Osteocyte (in vitro differentiated cells): ENCODE measurements around the gene FSCB. TPM values are rescaled to one million over a fixed set of nuclear protein-coding genes. Genes with fewer than 3 reads are reported as not detected.

Experiments used
- DNase-seq: peaks from one replicate; pipeline ENCODE4 v3.0.0; 2021; ENCODE audit warnings: mixed read lengths; ENCODE audit not compliant: unreplicated experiment; ENCODE audit errors: extremely low spot score
- H3K27ac Mint-ChIP-seq: one replicate; pipeline ENCODE4 v1.8.0; 2021; ENCODE audit warnings: mild to moderate bottlenecking, mixed read lengths; ENCODE audit not compliant: unreplicated experiment
- H3K27me3 Mint-ChIP-seq: one replicate; pipeline ENCODE4 v1.8.0; 2021; ENCODE audit warnings: mixed read lengths; ENCODE audit not compliant: unreplicated experiment
- H3K36me3 Mint-ChIP-seq: one replicate; pipeline ENCODE4 v1.8.0; 2021; ENCODE audit warnings: mixed read lengths; ENCODE audit not compliant: unreplicated experiment
- H3K4me1 Mint-ChIP-seq: one replicate; pipeline ENCODE4 v1.8.0; 2021; ENCODE audit warnings: mixed read lengths; ENCODE audit not compliant: unreplicated experiment
- H3K4me3 Mint-ChIP-seq: one replicate; pipeline ENCODE4 v1.8.0; 2021; ENCODE audit warnings: mild to moderate bottlenecking, moderate library complexity, mixed read lengths; ENCODE audit not compliant: unreplicated experiment
- H3K9me3 Mint-ChIP-seq: one replicate; pipeline ENCODE4 v1.8.0; 2021; ENCODE audit warnings: mixed read lengths; ENCODE audit not compliant: unreplicated experiment
- CTCF ChIP-seq: fragments of 200-600 bp; sonication (generic); IDR thresholded peaks from 2 replicates; pipeline ENCODE4 v1.5.0; 2021; ENCODE audit warnings: antibody characterized with exemption, mild to moderate bottlenecking, moderate library complexity
- total RNA-seq: library from RNA; stranded (reverse); gene quantifications from 2 replicates; pipeline ENCODE4 v1.2.1, GENCODE V29; 2021

FSCB gene
- total RNA-seq, 1 donor from 2014 or later, result not detected

- Mint-ChIP-seq H3K36me3 (no peaks in the 10 kb centered on the region), H3K4me1 (no peaks in the 10 kb centered on the region), H3K27ac (no peak overlapping the region), H3K4me3 (no peak overlapping the region), H3K9me3 (peaks cover 23% of the 10 kb centered on the region), H3K27me3 (no peaks in the 10 kb centered on the region)
- no peak for DNase-seq
- no peak for TF ChIP-seq CTCF
Observed at GRCh38 chr14:44490966-44491365, 16.1 kb downstream of the FSCB start.

DNA sequence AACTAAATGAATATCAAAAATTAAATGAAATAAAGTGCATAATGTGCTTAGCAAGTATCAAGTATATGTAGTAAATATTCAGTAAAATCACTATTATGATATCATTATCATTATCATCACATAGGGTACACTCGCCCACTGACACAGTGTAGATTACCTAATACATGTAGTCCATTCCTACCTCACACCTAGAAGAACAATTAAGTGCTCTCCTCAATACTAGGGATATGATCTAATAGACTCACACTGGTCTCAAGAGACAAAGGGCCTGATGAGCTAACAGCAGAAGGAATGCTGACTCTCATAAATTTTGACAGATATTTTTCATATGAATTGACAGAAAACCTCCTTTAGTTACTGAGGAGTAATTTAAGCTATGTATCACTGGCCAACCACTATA is 29.1 kb downstream of the FSCB start:
- no peaks in the 10 kb centered on the region for H3K36me3 Mint-ChIP-seq
- H3K27me3 Mint-ChIP-seq, result no peaks in the 10 kb centered on the region
- TF ChIP-seq CTCF, result no peak
- no peak overlapping the region for H3K27ac Mint-ChIP-seq
- H3K4me3 Mint-ChIP-seq, result no peak overlapping the region
- no peaks in the 10 kb centered on the region for H3K4me1 Mint-ChIP-seq
- DNase-seq, result no peak
- peaks cover 26% of the 10 kb centered on the region for H3K9me3 Mint-ChIP-seq

DNA sequence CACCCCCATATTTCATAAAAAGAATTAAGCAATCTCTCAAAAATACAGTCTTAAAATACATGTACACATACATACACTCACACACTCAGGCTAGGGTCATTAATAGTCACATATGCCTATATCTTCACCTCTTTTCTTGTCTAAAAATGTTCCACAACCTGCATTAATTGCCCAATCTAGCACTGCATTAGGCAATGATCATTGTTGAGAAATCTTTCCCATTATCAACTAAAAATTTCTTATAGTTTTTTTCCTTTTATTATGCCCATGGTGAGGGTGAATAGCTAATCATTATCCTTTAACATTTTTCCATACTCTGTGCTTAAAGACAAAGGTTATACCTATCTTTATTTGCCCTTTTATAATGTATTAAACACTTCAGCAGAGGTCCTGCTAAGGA is 38.3 kb downstream of the FSCB start:
- peaks cover 2% of the 10 kb centered on the region for H3K9me3 Mint-ChIP-seq
- H3K4me3 Mint-ChIP-seq, result no peak overlapping the region
- TF ChIP-seq CTCF, result no peak
- DNase-seq, result no peak
- no peaks in the 10 kb centered on the region for H3K4me1 Mint-ChIP-seq
- H3K27me3 Mint-ChIP-seq, result no peaks in the 10 kb centered on the region
- no peak overlapping the region for H3K27ac Mint-ChIP-seq
- H3K36me3 Mint-ChIP-seq, result no peaks in the 10 kb centered on the region

DNA sequence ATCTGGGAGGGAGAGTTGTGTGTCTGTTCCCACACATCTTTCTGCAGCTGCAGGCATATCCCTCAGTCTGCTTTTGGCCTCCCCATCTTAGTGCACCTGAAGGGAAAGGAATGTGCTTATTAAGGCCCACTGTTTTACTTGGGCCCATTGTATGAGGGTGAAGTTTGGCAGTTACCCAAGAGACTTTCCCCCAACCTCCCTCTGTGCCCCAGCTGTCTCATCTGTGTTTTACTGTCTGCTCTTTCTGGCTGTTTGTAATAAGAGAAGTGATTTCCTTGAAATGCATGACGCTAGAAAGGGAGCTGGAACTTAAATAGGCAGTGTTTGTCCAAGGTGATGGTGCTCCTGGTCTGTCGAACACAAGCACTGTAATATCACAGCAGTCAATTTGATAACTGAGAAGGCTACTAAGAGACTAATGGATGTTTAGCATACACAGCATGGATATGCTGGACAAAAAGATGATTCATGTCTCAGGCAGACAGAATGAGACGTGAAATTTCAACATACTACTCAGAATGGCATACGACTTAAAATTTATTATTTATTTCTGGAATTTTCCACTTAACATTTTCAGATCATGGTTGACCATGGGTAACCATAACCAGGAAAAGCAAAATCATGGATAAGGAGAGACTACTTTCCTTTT is 43.6 kb downstream of the FSCB start:
- DNase-seq, result no peak
- no peak overlapping the region for H3K4me3 Mint-ChIP-seq
- no peak overlapping the region for H3K27ac Mint-ChIP-seq
- H3K9me3 Mint-ChIP-seq, result peaks cover 13% of the 10 kb centered on the region
- H3K4me1 Mint-ChIP-seq, result no peaks in the 10 kb centered on the region
- TF ChIP-seq CTCF, result no peak
- no peaks in the 10 kb centered on the region for H3K36me3 Mint-ChIP-seq
- no peaks in the 10 kb centered on the region for H3K27me3 Mint-ChIP-seq

GRCh38 chr14:44462381-44462780 is 44.7 kb downstream of the FSCB start:
- H3K9me3 Mint-ChIP-seq, result peaks cover 13% of the 10 kb centered on the region
- H3K27ac Mint-ChIP-seq, result no peak overlapping the region
- no peak for TF ChIP-seq CTCF
- H3K4me1 Mint-ChIP-seq, result no peaks in the 10 kb centered on the region
- H3K27me3 Mint-ChIP-seq, result no peaks in the 10 kb centered on the region
- no peaks in the 10 kb centered on the region for H3K36me3 Mint-ChIP-seq
- no peak for DNase-seq
- H3K4me3 Mint-ChIP-seq, result no peak overlapping the region
